Hepatocyte (in vitro differentiated cells): ENCODE data around the gene NKX6-1.

Source experiments
- EZH2phosphoT487 ChIP-seq: fragments of 200-600 bp; sonication (generic); IDR thresholded peaks from one replicate; pipeline ENCODE4 v1.6.1; 2018; ENCODE audit warnings: antibody characterized with exemption, mild to moderate bottlenecking, low read depth, moderate library complexity; ENCODE audit not compliant: unreplicated experiment, severe bottlenecking
- TF ChIP-seq, protein P1 (sequence below): fragments of 200-600 bp; sonication (generic); IDR thresholded peaks from 2 replicates; pipeline ENCODE4 v1.5.1; 2016; ENCODE audit warnings: antibody characterized with exemption, mild to moderate bottlenecking; ENCODE audit not compliant: poor library complexity

GRCh38 chr4:84497504-84498202 lies 1.4 kb downstream of the NKX6-1 start:
- TF ChIP-seq, protein P1, sequence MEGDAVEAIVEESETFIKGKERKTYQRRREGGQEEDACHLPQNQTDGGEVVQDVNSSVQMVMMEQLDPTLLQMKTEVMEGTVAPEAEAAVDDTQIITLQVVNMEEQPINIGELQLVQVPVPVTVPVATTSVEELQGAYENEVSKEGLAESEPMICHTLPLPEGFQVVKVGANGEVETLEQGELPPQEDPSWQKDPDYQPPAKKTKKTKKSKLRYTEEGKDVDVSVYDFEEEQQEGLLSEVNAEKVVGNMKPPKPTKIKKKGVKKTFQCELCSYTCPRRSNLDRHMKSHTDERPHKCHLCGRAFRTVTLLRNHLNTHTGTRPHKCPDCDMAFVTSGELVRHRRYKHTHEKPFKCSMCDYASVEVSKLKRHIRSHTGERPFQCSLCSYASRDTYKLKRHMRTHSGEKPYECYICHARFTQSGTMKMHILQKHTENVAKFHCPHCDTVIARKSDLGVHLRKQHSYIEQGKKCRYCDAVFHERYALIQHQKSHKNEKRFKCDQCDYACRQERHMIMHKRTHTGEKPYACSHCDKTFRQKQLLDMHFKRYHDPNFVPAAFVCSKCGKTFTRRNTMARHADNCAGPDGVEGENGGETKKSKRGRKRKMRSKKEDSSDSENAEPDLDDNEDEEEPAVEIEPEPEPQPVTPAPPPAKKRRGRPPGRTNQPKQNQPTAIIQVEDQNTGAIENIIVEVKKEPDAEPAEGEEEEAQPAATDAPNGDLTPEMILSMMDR = no peak
- TF ChIP-seq EZH2phosphoT487 = peak; percentile 67
